HG02759 (cell line): ENCODE data around the gene SLX9.

Experiments
- ATAC-seq: cut with Tn5 transposase; IDR thresholded peaks from one replicate; pipeline ENCODE4 v1.9.1; 2021; ENCODE audit warnings: mild to moderate bottlenecking, moderate library complexity; ENCODE audit not compliant: unreplicated experiment

SLX9 gene

DNA sequence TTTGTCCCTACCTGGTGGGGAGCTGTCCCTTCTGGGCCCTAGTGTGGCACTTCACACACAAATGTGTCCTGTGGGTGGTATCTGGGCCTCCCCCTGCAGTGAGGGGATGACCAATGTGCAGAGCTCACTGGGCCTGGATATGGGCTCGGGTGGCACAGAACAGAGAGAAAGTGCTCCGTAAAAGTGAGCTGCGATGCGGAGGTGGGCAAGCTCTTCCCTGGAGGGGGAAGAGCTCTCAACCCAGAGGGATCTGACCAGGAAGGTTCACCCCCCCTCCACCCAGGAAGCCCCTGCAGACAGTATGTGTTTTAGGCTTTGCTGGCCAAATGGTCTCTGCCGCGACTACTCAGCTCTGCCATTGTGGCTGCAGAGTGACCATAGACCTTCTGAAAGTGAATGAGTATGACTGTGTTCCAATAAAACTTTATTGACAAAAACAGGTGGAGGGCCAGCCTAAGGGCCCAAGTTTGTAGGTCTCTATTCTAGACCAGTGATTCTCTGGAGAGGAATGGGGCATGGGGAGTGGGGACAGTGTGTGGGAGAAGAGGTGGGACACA lies 10.5 kb upstream of the SLX9 start:
- ATAC-seq = no peak

DNA sequence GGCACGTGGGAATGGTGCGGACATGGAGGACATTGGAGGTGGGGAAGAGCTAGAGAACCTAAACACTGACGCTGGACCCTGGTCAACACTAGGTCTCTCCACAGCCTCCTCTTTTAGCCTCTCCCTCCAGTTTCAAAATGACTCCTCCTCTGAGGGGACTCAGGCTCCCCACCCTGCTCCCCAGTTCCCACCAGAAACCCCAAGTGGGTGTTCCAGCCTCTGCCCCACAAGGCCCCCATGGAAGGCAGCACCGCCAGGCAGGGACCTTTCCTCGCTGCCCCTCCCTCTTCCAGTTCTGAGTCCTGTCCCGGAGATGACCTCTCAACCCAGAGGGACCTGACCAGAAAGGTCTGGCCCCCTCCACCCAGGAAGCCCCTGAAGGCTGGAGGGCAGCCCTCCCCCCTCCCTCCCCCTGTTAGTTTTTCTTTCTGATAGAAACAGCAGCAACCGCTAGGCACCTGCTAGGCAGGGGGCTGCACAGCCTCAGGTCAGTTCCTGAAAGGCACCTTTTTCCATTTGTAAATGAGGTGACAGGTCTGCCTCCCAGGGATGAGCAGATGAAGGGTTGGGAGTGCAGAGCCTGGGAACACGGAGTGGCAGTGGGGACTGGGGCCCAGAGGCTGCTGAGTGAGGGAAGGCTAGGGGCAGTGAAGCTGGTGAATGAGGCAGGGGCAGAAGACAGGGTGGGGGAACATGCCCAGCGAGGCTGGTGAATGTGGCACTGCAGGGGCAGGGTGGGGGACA lies 9.9 kb upstream of the SLX9 start:
- ATAC-seq = no peak

DNA sequence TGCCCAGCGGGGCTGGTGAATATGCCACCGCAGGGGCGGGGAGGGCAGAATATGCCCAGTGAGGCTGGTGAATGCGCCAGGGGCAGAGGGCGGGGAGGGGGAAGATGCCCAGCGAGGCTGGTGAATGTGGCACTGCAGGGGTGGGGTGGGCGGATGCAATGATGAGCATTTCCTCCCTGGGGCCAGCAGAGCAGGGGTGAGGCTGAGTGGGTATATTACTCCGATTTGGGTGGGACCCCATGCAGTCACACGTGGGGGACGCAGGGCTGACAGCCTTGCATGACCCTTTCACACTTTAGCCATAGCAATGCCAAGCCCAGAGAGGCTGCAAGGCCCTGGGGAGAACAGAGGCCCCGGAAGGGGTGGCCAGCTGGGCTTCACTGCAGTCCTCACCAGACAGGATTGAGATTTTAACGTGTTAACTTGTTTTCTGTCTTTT lies 9.3 kb upstream of the SLX9 start:
- no peak for ATAC-seq

DNA sequence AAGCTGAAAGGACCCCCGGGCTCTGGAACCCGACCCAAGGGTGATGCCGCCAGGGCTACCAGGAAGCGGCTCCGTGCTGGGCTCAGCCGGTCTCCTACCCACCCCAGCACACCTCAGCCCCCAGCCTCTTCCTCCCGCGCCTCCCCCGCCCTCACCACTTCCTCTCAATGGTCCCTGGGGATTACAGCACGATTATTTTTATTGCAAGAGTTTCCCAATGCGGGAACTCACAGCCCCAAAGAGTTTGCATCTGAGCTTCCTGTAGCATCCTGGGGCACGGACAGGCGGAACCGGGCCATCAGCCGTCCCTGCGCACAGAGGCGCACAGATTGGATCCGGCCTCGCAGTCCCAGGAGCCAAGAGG lies 8.7 kb upstream of the SLX9 start:
- ATAC-seq = peak; percentile 27

DNA sequence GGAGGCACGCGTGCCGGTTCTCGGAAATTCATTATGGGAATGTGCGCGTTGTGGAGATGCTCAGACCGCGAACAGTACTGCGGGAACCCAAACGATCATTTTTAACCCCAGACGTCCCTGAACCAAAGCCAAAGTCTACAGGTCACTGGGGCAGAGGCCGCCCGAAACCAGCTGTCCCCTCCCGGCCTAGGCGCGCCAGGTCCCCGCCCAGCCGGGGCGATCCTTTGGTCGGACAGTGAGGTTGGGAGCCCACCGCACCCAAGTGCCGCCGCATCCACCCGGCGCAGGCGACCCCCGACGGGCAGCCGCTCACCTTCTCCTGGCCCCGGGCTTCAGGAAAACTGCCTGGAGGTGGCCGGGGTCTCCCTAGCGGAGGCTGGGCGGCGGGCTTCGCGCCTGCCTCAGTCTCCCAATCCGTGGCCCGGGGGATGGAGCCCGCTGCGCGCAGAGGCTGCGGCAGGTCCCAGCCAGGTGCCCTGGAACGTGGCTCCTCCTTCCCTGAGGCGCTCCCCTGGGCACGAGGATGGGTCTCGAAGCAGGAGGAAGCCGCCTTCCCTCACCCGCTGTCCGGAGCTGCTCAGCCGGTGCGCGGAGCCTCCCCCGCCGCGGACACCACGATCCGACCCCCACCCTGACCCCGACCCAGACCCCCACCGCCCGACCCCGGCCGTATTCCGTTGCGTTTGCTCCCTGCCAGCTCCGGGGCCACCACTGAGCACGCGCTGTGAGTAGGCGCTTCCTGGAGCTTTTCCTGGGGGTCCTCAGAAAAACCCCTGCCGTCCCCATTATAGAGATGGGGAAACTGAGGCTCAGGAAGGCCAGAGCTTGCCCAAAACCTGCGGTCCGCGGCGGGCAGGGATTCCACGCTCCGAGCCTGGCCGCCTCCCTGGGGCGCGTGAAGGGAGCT lies 8.1 kb upstream of the SLX9 start:
- no peak for ATAC-seq

DNA sequence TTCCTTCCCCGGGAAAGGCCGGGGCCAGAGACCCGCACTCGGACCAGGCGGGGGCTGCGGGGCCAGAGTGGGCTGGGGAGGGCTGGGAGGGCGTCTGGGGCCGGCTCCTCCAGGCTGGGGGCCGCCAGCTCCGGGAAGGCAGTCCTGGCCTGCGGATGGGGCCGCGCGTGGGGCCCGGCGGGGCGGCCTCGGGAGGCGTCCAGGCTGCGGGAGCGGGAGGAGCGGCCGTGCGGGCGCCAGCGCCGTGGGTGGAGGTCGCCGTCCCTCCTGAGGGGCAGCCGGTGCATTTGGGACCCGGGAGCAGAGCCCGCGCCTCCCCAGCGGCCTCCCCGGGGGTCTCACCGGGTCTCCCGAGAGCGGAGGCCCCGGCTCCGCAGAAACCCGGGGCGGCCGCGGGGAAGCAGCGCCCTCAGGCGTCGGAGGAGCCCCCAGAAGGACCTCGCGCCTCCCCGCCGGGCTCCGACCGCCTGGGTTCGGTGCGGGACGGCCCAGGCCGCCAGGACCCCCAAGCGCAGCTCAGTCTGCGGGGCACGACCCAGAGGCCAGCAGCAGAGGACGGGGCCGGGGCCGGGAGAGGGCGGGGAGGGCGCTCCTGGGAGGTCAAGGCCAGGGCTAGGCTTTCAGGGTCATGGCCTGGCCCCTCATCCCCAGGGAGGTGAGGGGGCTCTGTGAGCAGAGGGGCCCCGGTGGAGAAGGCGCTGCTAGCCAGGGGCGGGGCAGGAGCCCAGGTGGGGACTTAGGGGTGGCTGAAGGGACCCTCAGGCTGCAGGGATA lies 7.2 kb upstream of the SLX9 start:
- ATAC-seq = no peak

DNA sequence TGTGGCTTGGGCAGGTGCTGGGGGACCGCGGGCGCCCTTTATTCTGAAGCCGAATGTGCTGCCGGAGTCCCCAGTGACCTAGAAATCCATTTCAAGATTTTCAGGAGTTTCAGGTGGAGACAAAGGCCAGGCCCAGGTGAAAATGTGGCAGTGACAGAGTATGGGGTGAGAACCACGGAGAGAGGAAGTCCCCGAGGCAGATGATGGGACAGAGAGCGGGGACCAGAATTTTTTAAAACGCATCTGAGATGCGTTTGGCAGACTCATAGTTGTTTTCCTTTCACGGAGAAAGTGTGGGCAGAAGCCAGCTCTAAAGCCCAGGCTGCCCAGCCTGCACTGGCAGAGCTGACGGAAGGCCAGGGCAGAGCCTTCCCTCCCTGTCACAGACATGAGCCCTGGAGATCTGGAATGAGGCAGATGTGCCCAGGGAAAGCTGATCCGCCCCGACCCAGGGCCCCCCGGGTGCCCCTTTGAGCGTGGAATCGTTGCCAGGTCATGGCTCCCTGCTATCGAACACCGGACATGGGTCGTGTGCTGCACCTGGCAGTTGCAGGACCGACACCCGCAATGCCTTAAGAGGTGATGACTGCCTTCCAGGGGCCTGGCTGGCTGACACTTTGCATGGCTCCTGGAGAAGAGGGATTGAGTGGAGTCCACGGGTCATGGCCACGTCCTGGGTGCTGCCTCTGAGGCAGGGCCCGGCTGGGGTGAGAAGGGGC lies 6.5 kb upstream of the SLX9 start:
- no peak for ATAC-seq

DNA sequence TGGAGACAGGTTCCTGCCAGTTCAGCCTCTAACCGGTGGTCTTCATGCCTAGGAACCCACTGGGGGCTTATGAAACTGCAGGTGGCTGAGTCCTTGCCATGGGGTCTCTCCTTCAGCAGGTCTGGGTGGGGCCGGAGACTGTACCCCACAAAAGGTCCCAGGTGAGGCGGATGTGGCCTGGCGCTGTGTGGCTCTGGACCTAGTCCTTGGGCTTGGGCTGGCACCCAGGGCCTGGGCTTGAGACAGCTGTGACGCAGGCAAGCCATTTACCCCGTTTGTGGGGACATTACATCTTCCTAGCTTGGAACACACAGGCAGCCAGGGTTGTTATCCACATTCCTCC lies 5.9 kb upstream of the SLX9 start:
- no peak for ATAC-seq

DNA sequence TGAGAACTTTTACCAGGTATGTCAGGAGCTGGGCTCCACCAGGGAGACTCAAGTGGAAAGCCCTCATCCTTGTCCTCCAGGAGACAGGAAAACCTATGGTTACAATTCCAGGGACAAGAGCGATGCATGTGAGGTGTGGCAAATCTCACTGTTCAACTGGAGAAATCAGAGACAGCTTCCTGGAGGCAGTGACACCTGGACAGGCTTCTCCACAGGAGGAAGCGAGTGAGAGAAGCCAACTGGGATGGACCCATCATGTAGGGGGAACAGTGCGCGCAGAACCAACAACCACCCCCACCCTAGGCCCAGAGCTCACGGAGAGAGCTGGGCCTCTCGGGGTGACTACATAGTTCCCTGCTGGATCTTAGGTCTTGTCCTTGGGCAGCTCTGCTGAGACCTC lies 5.6 kb upstream of the SLX9 start:
- no peak for ATAC-seq

DNA sequence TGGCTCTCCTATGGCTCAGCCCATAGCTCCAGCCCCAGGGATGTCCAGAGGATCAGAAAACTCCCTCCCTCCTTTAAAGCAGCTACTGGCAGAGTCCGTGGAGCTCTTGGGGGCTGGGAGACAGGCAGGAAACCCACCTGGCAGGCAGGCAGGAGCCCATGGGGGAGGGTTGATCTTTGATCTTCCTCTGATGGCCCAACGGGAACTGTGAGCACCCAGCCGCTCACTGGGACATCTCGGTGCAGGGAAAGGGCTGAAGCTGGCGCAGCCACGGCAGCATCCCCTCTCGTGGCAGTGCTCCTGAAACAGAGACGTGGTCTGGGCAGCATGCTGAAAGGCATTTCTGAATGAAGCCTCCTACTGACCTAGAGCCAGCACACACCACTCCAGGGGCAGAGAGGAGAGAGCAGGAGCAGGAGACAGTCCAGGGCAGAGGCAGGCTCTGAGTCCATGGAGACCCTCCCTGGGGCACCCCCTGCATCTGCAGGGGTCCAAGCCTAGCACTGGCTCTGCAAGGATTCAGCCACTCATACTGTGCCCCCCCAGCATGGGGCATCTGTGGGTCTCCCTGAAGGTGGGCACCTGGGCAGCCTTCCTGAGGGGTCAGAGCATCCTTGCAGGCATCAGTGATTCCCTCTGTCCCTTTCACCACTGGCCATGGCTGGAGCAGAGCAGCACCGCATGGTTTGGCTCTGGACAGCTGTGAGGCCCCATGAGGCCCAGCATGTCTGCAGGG lies 4.9 kb upstream of the SLX9 start:
- no peak for ATAC-seq

DNA sequence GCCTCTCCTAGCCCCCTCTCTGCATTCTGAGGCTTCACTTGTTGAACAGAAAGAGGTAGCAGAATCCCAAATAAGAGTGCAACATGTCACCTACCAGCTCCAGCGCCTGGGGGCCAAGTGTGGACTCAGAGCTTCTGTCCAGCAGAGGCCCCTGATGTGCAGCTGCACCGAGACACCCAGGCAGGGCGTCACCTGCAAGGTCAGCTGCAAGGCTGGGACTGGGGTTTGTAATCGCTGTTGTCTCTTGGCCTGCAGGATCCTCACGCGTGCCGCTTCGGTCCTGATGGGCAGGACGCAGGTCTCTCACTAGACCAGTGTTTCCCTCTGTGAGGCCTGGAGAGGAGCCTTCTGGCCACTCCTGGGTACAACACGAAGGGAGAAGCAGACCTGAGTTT lies 4.3 kb upstream of the SLX9 start:
- no peak for ATAC-seq

DNA sequence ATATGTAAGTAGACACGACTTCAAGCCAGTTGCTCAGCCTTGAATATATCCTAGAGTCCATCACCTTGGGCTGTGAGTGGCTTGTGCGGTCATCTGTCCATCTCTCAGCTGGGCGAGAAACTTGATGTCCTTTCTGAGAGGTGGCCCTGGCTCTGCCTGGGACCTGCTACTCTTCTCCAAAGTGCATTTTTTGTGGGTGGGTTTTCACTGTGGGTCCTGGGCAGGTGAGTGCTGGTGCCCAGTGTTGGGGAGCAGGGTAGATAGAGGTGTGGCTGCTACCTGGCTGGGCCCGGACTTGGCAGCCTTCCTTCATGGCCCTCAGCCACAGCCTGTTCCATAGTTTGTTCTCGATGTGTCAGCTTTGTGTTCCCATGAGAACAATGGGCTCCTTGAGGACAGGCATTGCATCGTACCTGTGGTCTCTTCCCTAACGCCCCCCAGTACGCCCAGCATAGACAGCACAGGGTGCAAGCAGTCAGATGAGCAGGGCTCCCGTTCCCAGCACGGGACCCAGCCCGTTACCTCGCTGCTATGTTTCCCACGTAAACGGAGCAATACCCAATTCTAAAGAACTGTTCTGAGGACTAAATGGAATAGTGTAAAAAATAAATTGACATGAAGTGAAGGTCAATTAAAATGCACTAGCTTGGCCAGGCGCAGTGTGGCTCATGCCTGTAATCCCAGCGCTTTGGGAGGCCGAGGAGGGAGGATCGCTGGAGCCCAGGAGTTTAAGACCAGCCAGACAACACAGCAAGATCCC lies 877 bp upstream of the SLX9 start:
- no peak for ATAC-seq

DNA sequence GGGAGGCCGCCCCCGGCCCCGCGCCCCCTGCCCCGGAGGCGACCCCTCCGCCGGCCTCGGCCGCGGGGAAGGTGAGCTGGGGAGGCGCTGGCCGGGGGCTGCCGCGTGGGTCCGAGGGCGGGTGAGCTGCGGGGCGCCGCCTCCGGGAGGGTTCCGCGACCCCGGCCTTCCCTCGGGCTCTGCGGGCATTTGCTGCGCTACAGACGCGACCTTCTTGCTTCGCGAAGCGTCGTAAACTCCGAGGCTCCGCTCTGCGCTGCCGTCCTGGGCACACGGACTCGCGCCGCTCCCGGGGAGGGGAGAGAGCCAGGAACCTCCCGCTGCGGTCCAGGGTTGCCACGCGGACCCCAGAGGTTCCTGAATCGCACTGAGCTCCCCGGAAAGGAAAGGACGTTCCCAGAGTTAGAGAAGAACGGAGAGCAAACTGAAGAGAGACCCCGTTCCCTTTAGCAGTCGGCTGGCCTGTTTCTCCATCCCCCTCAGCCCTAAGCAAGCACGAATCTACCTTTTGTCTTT lies 345 bp downstream of the SLX9 start:
- ATAC-seq = peak; percentile 37

DNA sequence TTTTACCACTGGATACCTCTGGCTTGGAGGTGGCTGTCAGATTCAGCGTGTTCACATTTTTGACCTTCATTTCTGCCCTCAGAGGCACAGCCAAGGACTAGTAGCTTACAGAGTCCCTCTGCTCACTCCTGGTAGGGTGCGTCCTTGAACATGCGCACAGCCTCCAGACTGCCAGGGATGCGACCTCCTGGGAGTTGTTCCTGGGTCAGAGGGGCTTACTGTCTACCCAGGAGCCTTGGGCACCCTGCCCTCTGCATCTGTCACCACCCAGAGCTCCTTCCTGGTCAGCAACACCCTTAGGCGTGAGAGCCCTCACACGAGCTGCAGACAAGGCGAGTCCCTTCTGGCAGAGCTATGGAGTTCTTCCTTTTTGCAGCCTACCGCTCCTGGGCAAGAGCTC lies 1.7 kb downstream of the SLX9 start:
- no peak for ATAC-seq

DNA sequence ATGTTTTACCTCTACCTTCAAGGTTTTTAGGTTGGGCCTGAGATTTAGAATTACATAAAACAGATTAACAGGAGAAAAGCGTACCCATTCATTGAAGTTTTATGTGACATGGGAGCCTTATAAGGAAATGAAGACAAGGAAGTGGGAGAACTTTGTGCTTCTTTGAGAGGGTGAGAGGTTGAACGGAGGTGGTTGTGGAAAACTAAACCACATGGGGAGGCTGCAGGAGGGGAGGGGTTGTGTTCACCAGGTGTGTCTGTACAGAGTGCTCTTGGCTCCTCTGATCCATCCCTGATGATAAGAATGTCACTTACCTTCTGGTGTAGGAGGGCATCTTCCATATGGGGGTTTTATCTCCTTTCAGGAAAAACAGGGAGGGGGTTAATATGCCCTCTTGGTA lies 2.7 kb downstream of the SLX9 start:
- no peak for ATAC-seq

DNA sequence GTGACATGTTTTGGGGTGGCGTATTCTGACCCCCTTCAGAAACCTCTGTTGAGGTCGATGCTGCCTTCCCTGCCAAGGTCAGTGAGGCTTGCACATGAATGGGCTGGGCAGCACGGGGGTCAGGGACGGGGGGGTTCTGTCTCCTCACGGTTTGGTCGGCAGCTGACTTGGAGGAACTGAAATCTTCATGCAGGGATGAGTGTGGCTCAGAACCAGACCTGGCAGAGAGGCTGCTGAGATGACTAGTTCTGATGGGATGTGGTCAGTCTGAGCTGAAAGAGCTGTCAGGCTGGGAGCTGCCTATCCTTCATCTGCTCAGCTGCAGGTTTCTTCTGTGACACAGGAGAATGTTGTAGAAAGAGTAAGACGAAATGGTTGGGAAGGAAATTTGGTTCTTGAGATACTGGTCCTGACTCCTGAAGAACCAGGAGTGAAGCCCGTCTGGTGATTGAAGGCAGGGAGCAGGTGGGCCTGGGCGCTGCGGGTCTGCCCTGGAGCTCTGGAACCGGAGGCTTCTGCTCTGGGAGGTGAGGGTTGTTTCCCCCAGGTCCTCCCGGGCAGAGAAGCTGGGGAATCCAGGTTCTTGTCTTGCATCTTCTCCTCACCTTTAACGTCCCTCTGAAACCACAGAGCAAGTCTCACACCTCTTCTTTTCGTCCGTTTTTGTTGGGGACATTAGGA lies 3.3 kb downstream of the SLX9 start:
- ATAC-seq = no peak

DNA sequence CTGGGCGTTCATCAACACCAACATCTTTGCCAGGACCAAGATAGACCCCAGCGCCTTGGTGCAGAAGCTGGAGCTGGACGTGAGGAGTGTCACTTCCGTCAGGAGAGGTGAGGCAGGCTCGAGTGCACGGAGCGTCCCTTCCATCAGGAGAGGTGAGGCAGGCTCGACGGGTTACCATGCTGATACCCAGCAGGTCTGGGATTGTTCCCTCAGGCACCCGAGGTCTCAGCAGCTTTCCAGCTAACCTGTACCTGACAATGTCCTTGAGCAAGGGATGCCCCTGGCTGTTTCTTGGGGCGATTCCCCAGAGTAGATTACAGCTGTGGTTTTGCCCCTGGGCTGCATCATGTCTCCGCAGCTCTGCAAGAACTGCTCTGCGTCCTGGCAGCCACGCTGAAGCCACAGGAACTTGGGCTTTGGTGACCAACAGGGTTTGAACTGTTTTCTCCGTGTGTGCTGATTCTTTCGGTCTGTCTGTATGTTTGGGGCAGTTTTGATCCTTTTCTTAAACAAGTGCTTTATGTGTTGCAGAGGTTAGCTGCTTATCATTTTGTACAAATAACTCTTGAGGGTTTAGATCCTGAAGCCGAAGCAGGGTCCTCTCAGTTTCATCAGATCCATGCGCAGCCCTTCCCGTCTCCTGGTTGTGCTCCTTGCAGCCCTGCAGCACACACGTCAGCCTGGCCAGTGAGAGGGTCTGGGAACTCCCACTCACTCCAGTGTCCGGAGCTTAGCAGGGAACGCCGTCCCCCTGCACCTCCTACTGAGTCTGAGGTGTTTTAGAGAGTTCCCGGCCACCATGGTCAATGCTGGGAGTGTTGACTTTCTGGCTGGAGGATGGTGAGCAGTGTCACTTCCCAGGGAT lies 4.1 kb downstream of the SLX9 start:
- ATAC-seq = no peak

DNA sequence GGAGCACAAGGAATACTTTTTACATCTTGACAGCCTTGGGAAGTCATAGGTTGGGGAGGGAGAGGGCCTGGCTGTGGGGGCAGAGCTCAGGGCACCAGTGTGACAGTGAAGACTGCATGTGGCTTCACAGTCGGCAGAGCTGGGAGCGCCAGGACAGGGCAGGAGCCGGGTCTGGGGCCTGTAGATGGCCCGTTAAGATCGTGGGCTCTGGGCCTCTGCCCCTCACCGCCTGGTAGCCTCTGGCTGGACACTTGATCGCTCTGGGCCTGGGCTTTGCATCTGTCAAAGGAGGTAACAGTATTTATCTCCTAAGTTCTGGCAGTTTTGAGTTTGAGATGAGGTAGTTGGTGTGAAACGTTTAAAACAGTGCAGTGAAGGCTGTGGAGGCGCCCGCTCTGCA lies 4.8 kb downstream of the SLX9 start:
- ATAC-seq = no peak
